ENCODE results near the gene TMEM51.

DNA sequence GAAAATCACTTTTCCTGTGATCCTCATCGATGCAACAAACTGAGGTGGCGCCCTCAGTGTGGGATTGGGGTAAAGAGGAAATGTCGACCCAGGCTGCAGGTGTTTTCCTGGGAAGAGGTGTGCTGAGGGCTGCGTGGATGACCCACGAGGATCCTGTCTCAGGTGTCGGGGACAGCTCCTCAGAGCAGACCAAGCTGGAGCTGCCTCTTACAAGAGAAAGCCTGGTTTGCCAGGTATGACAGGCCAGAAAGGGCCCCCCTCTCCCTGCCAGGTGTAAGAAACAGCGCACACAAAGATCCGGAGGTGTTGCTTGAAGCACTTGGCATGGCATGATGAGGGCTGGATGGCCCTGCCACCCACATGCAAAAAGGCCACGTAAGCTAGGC lies 106.1 kb downstream of the TMEM51 start:
- TF ChIP-seq POLR2AphosphoS5 (IDR thresholded peaks at IDR 0.05; ENCODE audit: borderline replicate concordance, low read depth, low read length) (no peak), EZH2 (IDR thresholded peaks at IDR 0.05) (no peak), FOXP2 (optimal IDR thresholded peaks at IDR 0.05; ENCODE audit: control extremely low read depth, extremely low read length, insufficient read depth) (no peak)

Measured in SK-N-MC (cell line).